Large intestine (tissue), 3 donors: Measurements from ENCODE around the gene P3H1. TPM values are rescaled to one million over a fixed set of nuclear protein-coding genes. Genes with fewer than 3 reads are reported as not detected.
A peak's percentile ranks its signal among the peaks of the same experiment; 100 is the strongest.

Source experiments
- DNase-seq, 2 donors: peaks; one replicate each; pipeline versions ENCODE4 v3.0.0 to v3.0.0-alpha.2; 2013
- H3K27ac ChIP-seq: one replicate; pipeline ENCODE4 v1.5.1; 2013; ENCODE audit warnings: low read length
- H3K27me3 ChIP-seq: 2 replicates; pipeline ENCODE4 v1.6.1; 2013; ENCODE audit warnings: low read length; ENCODE audit not compliant: control insufficient read depth, insufficient read depth
- H3K36me3 ChIP-seq: 2 replicates; pipeline ENCODE4 v1.6.1; 2013; ENCODE audit warnings: low read length; ENCODE audit not compliant: control insufficient read depth, insufficient read depth
- H3K4me1 ChIP-seq: one replicate; pipeline ENCODE4 v1.6.1; 2013; ENCODE audit warnings: low read length; ENCODE audit not compliant: control insufficient read depth, insufficient read depth
- H3K4me3 ChIP-seq: one replicate; pipeline ENCODE4 v1.5.1; 2013; ENCODE audit warnings: low read length
- H3K9me3 ChIP-seq: one replicate; pipeline ENCODE4 v1.6.1; 2013; ENCODE audit warnings: mild to moderate bottlenecking, low read depth, low read length, moderate library complexity; ENCODE audit not compliant: control insufficient read depth
- WGBS: methylation state at CpG from one replicate; pipeline ENCODE4 v1.1.5; 2013; ENCODE audit warnings: low lambda C conversion rate; ENCODE audit not compliant: insufficient coverage; 5-methylcytosine and 5-hydroxymethylcytosine counted together
- polyA plus RNA-seq: library from polyadenylated mRNA; unstranded; fragments of 120-200 nt; gene quantifications from one replicate; pipeline ENCODE4 v1.2.1, GENCODE V29; 2013

Gene P3H1
- polyA plus RNA-seq, 1 donor: 23.2 TPM

DNA sequence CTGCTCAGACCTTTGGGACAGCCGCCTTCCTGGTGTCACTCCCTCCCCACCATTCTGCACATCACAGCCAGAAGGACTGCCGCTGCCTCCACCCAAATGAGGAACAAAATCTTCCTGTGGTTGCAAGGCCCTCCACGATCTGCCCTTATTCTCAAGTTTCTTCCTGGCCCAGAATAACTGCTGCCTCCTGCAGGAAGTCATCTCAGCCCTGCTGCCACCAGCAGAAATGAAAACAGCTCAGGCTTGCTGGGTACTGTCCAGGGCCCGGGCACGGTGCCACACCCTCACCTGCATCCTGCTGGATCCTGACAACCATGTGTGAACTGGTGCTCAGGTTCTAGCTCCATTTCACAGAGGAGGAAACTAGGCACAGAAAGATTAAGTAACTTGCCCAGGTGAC is 29.6 kb downstream of the P3H1 start:
- no CpG with 5 or more reads among the region's 5 CpGs for WGBS
- no peaks in the 10 kb centered on the region for H3K9me3 ChIP-seq
- no peak for DNase-seq

DNA sequence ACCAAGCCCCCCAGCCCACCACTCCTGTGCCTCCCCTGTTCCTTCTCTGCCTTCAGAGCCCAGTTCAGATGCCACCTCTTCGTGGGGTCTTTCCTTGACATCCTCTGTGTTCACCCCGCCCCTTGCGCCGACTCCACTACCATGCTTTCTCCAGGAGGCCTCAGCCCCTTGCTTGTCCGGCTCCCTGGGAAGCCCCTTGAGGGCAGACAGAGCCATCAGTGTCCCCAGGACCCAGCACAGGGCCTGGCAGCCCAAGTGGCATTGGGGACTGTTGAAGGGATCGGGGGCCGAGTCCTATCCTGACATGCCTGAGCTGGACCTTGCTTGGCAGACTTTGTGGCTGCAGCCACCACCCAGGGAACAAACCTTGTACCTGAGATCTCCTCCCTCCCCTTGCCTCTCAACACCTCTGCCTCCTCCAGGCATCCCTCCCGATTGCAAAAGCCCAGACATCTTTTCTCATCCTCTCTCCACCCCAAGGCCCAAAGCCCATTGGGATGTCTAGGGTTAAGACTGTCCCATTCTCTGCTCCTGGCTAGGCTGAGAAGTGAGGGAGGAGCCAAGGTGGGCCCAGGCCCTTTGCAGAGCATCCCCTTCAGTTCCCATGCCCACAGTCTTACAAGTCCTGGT is 30.1 kb downstream of the P3H1 start:
- no peak for DNase-seq
- no CpG with 5 or more reads among the region's 8 CpGs for WGBS
- no peaks in the 10 kb centered on the region for H3K27me3 ChIP-seq
- H3K36me3 ChIP-seq: no peaks in the 10 kb centered on the region
- H3K4me1 ChIP-seq: peaks cover 31% of the 10 kb centered on the region
- H3K27ac ChIP-seq: no peak overlapping the region
- no peaks in the 10 kb centered on the region for H3K9me3 ChIP-seq
- no peak overlapping the region for H3K4me3 ChIP-seq

More for the DNA sequence above, 29.6 kb downstream of the P3H1 start:
- Histone ChIP-seq H3K4me3 (no peak overlapping the region), H3K27ac (no peak overlapping the region), H3K36me3 (no peaks in the 10 kb centered on the region), H3K27me3 (no peaks in the 10 kb centered on the region), H3K4me1 (peaks cover 29% of the 10 kb centered on the region)

DNA sequence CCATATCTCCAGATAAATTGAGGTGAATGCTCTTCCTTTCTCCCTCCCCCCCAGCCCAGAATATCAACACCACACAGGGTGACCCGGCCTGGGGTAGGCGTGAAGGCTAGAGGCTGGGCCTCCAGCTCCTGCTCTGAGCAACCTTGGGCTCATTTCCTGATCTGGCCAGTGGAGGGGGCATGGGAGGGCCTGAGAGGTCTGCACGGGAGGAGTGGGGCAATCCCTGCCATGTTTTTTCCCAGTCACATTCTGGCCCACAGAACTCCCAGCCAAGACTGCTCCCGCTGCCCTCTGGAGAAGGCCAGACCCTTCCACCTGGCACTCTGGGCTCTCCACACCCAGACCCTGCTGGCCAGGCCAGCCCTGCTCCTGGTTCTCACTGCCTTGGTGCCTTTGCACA is 30.7 kb downstream of the P3H1 start:
- peaks cover 37% of the 10 kb centered on the region for H3K4me1 ChIP-seq

DNA sequence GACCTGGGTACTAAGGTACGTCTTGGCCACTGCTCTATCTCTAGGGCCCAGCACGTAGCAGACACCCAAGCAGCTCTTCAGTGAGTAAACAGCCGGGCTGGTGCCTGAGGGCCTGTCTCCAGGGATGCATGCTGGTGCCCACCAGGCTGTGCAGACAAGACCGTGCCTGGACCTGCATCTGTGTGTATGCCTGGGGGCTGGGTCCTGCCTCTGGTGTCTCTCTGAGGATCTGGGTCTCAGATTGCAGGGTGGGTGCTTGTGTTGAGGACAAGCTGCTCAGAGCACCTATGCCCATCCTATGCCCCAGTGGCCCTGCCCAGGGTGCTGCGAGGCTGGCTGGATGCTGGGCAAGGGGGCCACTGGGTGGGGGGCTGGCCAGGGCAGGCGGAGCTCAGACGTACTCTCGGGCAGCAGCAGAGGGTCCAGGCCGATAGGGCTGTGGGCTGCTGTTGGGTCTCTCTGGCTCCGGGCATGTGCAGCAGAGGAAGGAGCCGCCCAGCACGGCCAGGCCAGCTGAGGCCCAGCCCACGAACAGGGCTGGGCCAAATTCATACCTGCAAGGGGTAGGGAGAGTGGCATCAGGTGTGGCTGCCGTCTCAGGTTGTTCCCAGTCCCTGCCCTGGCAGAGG is 31.2 kb downstream of the P3H1 start:
- Histone ChIP-seq H3K9me3 (no peaks in the 10 kb centered on the region), H3K36me3 (no peaks in the 10 kb centered on the region), H3K4me3 (no peak overlapping the region), H3K27me3 (no peaks in the 10 kb centered on the region), H3K27ac (no peak overlapping the region), H3K4me1 (peaks cover 37% of the 10 kb centered on the region)
- WGBS: no CpG with 5 or more reads among the region's 14 CpGs
- no peak for DNase-seq

More for the DNA sequence above, 30.7 kb downstream of the P3H1 start:
- H3K9me3 ChIP-seq: no peaks in the 10 kb centered on the region
- no peaks in the 10 kb centered on the region for H3K27me3 ChIP-seq
- no peaks in the 10 kb centered on the region for H3K36me3 ChIP-seq
- no peak overlapping the region for H3K27ac ChIP-seq
- no peak overlapping the region for H3K4me3 ChIP-seq
- WGBS: no CpG with 5 or more reads among the region's 4 CpGs
- DNase-seq: peak; percentile 25 to 26

DNA sequence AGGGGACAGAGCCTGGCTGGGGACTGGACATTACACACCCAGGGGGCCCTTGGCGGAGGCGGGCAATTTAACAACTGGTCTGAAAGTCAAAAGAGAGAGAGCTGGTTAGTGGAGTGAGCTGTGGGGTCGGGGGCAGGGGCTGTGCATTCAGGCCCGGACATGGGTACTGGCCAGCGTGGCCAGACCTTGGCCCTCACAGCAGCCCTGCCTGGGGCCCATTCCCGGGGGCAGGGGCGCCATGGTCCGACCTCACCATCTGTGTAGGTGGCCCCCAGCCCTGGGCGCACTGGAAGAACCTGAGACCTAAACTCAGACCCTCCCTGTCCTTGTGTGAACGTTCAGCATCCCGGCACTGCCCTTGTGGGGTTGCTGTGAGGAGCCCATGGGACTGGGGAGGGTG is 31.8 kb downstream of the P3H1 start:
- H3K27me3 ChIP-seq: no peaks in the 10 kb centered on the region
- H3K36me3 ChIP-seq: no peaks in the 10 kb centered on the region
- DNase-seq: no peak
- no peak overlapping the region for H3K27ac ChIP-seq
- no CpG with 5 or more reads among the region's 11 CpGs for WGBS
- H3K4me3 ChIP-seq: no peak overlapping the region
- H3K4me1 ChIP-seq: peaks cover 32% of the 10 kb centered on the region
- H3K9me3 ChIP-seq: no peaks in the 10 kb centered on the region

DNA sequence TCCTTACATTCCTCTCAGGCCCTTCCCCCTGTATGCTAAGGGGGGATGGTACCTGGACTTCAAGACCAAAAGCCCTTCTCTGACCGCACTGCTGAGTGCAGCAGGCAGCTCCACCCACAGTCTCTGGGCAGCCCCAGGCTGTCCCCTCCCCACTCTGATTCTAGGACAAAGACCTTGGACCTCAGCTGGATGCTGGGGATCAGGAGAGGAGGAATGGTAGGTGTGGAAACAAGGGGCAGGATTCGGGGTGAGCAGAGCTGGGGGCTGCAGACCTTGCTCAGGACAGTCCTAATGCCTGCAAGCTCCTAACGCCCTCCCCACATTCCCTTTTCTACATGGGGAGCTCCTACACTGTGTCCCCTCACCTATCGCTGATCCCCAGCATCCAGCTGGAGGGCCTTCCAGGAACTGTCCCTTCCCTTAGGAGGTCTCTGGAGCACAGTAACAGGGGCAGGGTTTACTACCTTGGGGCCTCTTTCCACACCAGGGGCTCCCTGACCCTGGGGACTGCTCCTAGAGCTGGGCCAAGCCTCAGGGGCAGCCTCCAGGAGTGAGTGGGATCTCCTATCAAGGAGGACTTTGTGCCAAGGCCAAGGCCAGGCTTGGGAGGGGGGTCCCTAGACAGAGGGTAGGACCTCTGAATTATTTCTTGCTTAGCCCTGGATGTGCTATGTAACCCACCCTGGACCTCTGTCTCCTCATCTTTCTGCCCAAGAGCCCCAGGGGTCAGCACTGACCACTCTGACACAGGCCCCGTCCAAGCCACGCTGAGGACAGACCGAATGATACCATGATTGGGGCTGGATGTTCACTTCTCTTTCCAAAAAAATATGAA is 32.4 kb downstream of the P3H1 start:
- H3K4me1 ChIP-seq: peaks cover 28% of the 10 kb centered on the region
- no peaks in the 10 kb centered on the region for H3K9me3 ChIP-seq
- H3K27me3 ChIP-seq: no peaks in the 10 kb centered on the region
- no peak overlapping the region for H3K27ac ChIP-seq
- no CpG with 5 or more reads among the region's 7 CpGs for WGBS
- DNase-seq: peak; percentile 78 to 82
- H3K4me3 ChIP-seq: no peak overlapping the region
- H3K36me3 ChIP-seq: no peaks in the 10 kb centered on the region

DNA sequence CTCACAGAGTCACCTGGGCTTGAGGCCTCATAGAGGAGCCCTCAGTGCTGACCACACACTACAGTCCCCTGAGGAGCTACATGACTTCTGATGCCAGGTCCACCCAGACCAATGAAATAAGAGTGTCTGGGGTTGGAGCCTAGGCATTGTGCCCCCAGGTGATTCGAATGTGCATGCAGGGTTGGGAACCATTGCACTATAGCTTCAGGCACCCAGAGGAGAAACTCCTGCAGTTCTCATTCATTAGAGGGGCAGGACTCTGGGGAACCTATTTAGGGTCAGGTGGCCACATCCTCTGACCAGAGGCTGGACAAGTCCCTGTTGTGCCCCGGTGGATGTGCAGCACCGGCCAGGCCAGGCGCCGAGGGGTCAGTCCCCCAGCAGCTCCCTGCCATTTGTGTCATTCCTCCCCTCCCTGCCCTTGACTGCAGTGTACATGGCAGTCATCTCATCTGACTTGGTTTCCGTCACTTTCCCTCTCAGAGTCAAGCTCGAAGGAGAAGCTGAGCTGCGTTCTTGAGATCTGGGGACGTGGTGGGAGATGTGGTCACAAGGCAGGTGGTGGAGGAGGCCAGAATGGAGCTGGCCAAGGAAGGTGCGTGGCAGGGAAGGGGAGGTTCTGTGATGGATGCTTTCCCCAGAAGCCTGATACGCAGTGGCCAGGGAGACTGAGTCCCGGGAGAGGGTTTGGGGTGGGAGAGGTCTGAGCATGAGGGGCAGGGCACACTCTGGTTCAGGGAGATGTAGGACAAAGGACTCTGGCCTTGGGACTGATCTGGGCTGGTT is 33.2 kb downstream of the P3H1 start:
- no peak for DNase-seq
- Histone ChIP-seq H3K4me1 (peaks cover 28% of the 10 kb centered on the region), H3K9me3 (no peaks in the 10 kb centered on the region), H3K4me3 (no peak overlapping the region), H3K27me3 (no peaks in the 10 kb centered on the region), H3K27ac (no peak overlapping the region), H3K36me3 (no peaks in the 10 kb centered on the region)
- WGBS: no CpG with 5 or more reads among the region's 12 CpGs

DNA sequence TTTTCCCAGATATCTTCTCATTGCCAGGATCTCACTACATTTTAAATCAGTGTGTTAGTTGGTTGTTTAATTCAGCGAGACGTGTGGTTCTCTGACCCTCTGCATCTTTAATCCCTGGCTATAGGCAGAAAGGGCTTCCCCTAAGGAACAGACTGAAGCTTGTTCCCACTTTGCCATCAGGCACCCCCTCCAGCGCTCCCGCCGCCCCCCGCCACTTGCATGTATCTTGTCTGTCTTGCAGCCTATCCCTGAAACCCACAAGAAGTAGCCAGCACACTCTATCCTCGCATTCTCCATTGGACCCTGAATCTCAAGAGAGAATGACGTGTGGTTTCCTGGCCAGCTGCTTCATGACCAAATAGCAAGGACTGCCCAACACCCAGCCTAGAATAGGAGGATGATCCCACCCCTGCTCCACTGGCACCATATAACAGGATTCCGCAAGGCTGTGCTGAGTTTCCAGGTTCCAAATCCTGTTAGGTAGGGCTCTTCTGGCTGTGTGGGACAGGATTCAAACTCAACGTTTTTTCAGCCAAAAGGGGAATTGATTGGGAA is 34.6 kb downstream of the P3H1 start:
- no peaks in the 10 kb centered on the region for H3K36me3 ChIP-seq
- peaks cover 28% of the 10 kb centered on the region for H3K4me1 ChIP-seq
- peak overlapping the region; percentile 0 for H3K27ac ChIP-seq
- no peaks in the 10 kb centered on the region for H3K9me3 ChIP-seq
- no peak overlapping the region for H3K4me3 ChIP-seq
- no peak for DNase-seq
- WGBS: no CpG with 5 or more reads among the region's 10 CpGs
- no peaks in the 10 kb centered on the region for H3K27me3 ChIP-seq

DNA sequence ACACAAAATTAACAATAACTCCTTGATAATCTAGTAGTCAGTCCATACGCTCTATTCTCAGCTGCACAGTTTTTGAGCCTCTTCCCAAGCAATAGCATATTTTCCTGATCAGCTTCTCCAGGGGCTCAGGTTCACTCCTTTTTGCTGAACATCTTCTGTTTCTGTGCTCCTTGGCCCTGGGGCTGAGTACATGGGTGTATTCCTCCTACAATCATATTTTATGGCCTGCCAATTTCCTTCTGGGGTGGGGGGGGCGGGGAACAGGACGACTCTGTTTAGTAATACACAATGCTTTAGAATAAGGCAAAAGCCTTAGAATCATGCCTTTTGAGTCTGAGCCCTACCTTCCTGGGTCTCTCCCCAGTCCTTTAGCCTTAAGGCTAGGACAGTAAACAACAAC is 35.2 kb downstream of the P3H1 start:
- WGBS: no CpG with 5 or more reads among the region's 3 CpGs
- DNase-seq: peak; percentile 31 to 72
- Histone ChIP-seq H3K27me3 (no peaks in the 10 kb centered on the region), H3K4me3 (no peak overlapping the region), H3K36me3 (no peaks in the 10 kb centered on the region), H3K9me3 (no peaks in the 10 kb centered on the region), H3K4me1 (peaks cover 28% of the 10 kb centered on the region), H3K27ac (peak overlapping the region; percentile 0)

DNA sequence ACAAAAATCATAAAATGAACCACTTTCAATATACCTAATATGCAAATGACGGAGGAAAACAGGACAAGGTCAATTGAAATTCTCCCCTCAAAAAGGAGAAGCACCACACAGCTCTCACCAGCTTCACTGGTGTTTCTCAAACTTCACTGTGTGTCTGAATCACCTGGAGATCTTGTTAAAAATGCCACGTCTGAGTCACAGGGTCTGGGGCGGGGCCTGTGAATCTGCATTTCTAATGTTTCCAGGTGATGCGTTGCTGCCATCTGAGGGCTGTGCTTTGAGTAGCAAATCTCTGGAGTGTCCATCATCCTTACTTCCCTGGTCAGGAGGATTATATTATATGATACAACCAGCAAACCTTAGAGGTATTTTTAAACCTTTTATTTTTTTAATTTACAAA is 35.8 kb downstream of the P3H1 start:
- Histone ChIP-seq H3K27ac (no peak overlapping the region), H3K36me3 (no peaks in the 10 kb centered on the region), H3K9me3 (no peaks in the 10 kb centered on the region), H3K4me3 (no peak overlapping the region), H3K27me3 (no peaks in the 10 kb centered on the region), H3K4me1 (peaks cover 28% of the 10 kb centered on the region)
- no CpG with 5 or more reads among the region's 4 CpGs for WGBS
- DNase-seq: no peak
